IMR-90 (cell line): ENCODE results near the gene VOPP1. TPM values are rescaled to one million over a fixed set of nuclear protein-coding genes. Genes with fewer than 3 reads are reported as not detected.

ENCODE experiments used
- ATAC-seq: fragments of 200-7000 bp; cut with Tn5 transposase; 2 replicates; pipeline ENCODE4 v1.9.1; 2020; ENCODE audit warnings: low read depth, mild to moderate bottlenecking, moderate library complexity
- BruUV-seq: library from RNA; stranded (reverse); fragments of 400-500 nt; replicated peaks from 2 replicates; lab custom pipeline; 2021; lab: Mats Ljungman, UMichigan
- CTCF ChIA-PET: fragments of 300-600 bp; formaldehyde crosslinking; extraction: SDS; loops from one replicate; lab custom pipeline; 2021; ENCODE audit warnings: antibody characterized with exemption; lab: Yijun Ruan, JAX
- POLR2A ChIA-PET: fragments of 300-600 bp; sonication (Branson Sonifier 250); formaldehyde crosslinking; loops from one replicate; lab custom pipeline; 2022; ENCODE audit warnings: antibody characterized with exemption; ENCODE audit not compliant: unreplicated experiment; lab: Charles Lee
- DNase-seq: peaks from one replicate; pipeline ENCODE4 v3.0.0; 2013
- H2AFZ ChIP-seq: replicated peaks from 2 replicates; pipeline ENCODE3; 2013; ENCODE audit warnings: low read length, mild to moderate bottlenecking; ENCODE audit not compliant: poor library complexity
- H2AK5ac ChIP-seq: 2 replicates; pipeline ENCODE4 v1.6.1; 2013; ENCODE audit warnings: low read depth, low read length, inconsistent platforms
- H2AK9ac ChIP-seq: replicated peaks from 2 replicates; pipeline ENCODE3; 2013; ENCODE audit warnings: mild to moderate bottlenecking, low read depth, low read length, moderate library complexity; ENCODE audit not compliant: poor library complexity
- H2BK120ac ChIP-seq: 2 replicates; pipeline ENCODE4 v1.6.1; 2013; ENCODE audit warnings: low read depth, low read length, inconsistent platforms
- H2BK15ac ChIP-seq: 3 replicates; pipeline ENCODE4 v1.6.1; 2013; ENCODE audit warnings: low read depth, low read length, inconsistent platforms
- H2BK20ac ChIP-seq: 2 replicates; pipeline ENCODE4 v1.6.1; 2013; ENCODE audit warnings: low read depth, mild to moderate bottlenecking, inconsistent platforms, low read length, moderate library complexity
- H2BK5ac ChIP-seq: 2 replicates; pipeline ENCODE4 v1.6.1; 2013; ENCODE audit warnings: mild to moderate bottlenecking, low read depth, low read length, inconsistent platforms; ENCODE audit not compliant: poor library complexity, severe bottlenecking
- H3K14ac ChIP-seq: replicated peaks from 2 replicates; pipeline ENCODE4 v1.6.1; 2013; ENCODE audit warnings: low read depth, low read length, inconsistent platforms
- H3K18ac ChIP-seq: 2 replicates; pipeline ENCODE4 v1.6.1; 2013; ENCODE audit warnings: low read depth, low read length, control low read depth
- H3K23ac ChIP-seq: 2 replicates; pipeline ENCODE4 v1.6.1; 2013; ENCODE audit warnings: low read depth, low read length, inconsistent platforms
- H3K27ac ChIP-seq: 2 replicates; pipeline ENCODE4 v1.5.1; 2013; ENCODE audit warnings: mild to moderate bottlenecking, control low read depth, low read length; ENCODE audit not compliant: insufficient read depth
- H3K27me3 ChIP-seq: 2 replicates; pipeline ENCODE4 v1.6.1; 2013; ENCODE audit warnings: low read length; ENCODE audit not compliant: control insufficient read depth, insufficient read depth
- H3K36me3 ChIP-seq: 2 replicates; pipeline ENCODE4 v1.6.1; 2013; ENCODE audit warnings: low read length, mixed read lengths; ENCODE audit not compliant: control insufficient read depth, insufficient read depth
- H3K4ac ChIP-seq: 2 replicates; pipeline ENCODE4 v1.6.1; 2013; ENCODE audit warnings: low read depth, low read length, inconsistent platforms
- H3K4me1 ChIP-seq: 2 replicates; pipeline ENCODE4 v1.6.1; 2013; ENCODE audit warnings: low read length, mixed read lengths; ENCODE audit not compliant: control insufficient read depth, insufficient read depth
- H3K4me2 ChIP-seq: 2 replicates; pipeline ENCODE4 v1.6.1; 2013; ENCODE audit warnings: low read depth, mild to moderate bottlenecking, control low read depth, low read length, moderate library complexity
- H3K4me3 ChIP-seq: 2 replicates; pipeline ENCODE4 v1.5.1; 2013; ENCODE audit warnings: low read depth, mild to moderate bottlenecking, control low read depth, low read length, moderate library complexity; ENCODE audit not compliant: insufficient read depth
- H3K56ac ChIP-seq: 2 replicates; pipeline ENCODE4 v1.6.1; 2013; ENCODE audit warnings: low read length, inconsistent platforms; ENCODE audit not compliant: insufficient read depth; ENCODE audit errors: extremely low read depth
- H3K79me1 ChIP-seq, 2 experiments: 2 replicates each; pipeline ENCODE4 v1.6.1; 2013; ENCODE audit warnings: low read length in 2 of 2, inconsistent platforms in 1 of 2, low read depth in 1 of 2
- H3K9ac ChIP-seq: 2 replicates; pipeline ENCODE4 v1.6.1; 2013; ENCODE audit warnings: low read depth, low read length, control low read depth
- H3K9me1 ChIP-seq: 2 replicates; pipeline ENCODE4 v1.6.1; 2013; ENCODE audit warnings: low read length, inconsistent platforms; ENCODE audit not compliant: insufficient read depth
- H3K9me3 ChIP-seq: 2 replicates; pipeline ENCODE4 v1.6.1; 2013; ENCODE audit warnings: low read length; ENCODE audit not compliant: control insufficient read depth, insufficient read depth
- H4K20me1 ChIP-seq: 2 replicates; pipeline ENCODE4 v1.6.1; 2013; ENCODE audit warnings: low read length, inconsistent platforms; ENCODE audit not compliant: insufficient read depth
- H4K5ac ChIP-seq: 2 replicates; pipeline ENCODE4 v1.6.1; 2013; ENCODE audit warnings: mild to moderate bottlenecking, low read depth, low read length, control low read depth
- H4K8ac ChIP-seq, 2 experiments: 2 replicates each; pipeline ENCODE4 v1.6.1; 2013; ENCODE audit warnings: low read depth in 2 of 2, low read length in 2 of 2, control low read depth in 1 of 2, inconsistent platforms in 1 of 2
- H4K91ac ChIP-seq: 2 replicates; pipeline ENCODE4 v1.6.1; 2013; ENCODE audit warnings: low read depth, low read length, inconsistent platforms; ENCODE audit not compliant: insufficient read depth
- BHLHE40 ChIP-seq: fragments of 150-350 bp; IDR thresholded peaks from 2 replicates; pipeline ENCODE4 v1.6.1; 2016; ENCODE audit warnings: mild to moderate bottlenecking, low read depth, low read length
- CEBPB ChIP-seq: IDR thresholded peaks from 2 replicates; pipeline ENCODE4 v1.6.1; 2012; ENCODE audit warnings: low read depth, low read length, improper control_type of control experiment
- CHD1 ChIP-seq: IDR thresholded peaks from 2 replicates; pipeline ENCODE4 v1.6.1; 2012; ENCODE audit warnings: low read depth, low read length, improper control_type of control experiment
- CTCF ChIP-seq: conservative IDR thresholded peaks from 2 replicates; pipeline ENCODE4 v1.5.1; 2012; ENCODE audit warnings: mild to moderate bottlenecking, low read depth, low read length, improper control_type of control experiment
- ELK1 ChIP-seq: fragments of 150-350 bp; IDR thresholded peaks from 2 replicates; pipeline ENCODE4 v1.6.1; 2016; ENCODE audit warnings: low read depth, mild to moderate bottlenecking, low read length, moderate library complexity, borderline replicate concordance
- FOS ChIP-seq: fragments of 150-350 bp; IDR thresholded peaks from 2 replicates; pipeline ENCODE4 v1.6.1; 2016; ENCODE audit warnings: low read depth, low read length
- MAFK ChIP-seq: IDR thresholded peaks from 2 replicates; pipeline ENCODE4 v1.6.1; 2012; ENCODE audit warnings: low read depth, low read length, improper control_type of control experiment
- MAZ ChIP-seq: IDR thresholded peaks from 2 replicates; pipeline ENCODE4 v1.6.1; 2012; ENCODE audit warnings: low read depth, mild to moderate bottlenecking, low read length, improper control_type of control experiment, moderate library complexity, borderline replicate concordance
- MXI1 ChIP-seq: IDR thresholded peaks from 2 replicates; pipeline ENCODE4 v1.6.1; 2012; ENCODE audit warnings: low read depth, mild to moderate bottlenecking, low read length, moderate library complexity, borderline replicate concordance
- NFE2L2 ChIP-seq: fragments of 150-350 bp; IDR thresholded peaks from 2 replicates; pipeline ENCODE4 v1.6.1; 2016; ENCODE audit warnings: low read depth, mild to moderate bottlenecking, low read length
- POLR2A ChIP-seq: IDR thresholded peaks from 2 replicates; pipeline ENCODE4 v1.6.1; 2012; ENCODE audit warnings: mild to moderate bottlenecking, low read depth, low read length
- RAD21 ChIP-seq: IDR thresholded peaks from 2 replicates; pipeline ENCODE4 v1.6.1; 2012; ENCODE audit warnings: low read length, improper control_type of control experiment
- RCOR1 ChIP-seq: IDR thresholded peaks from 2 replicates; pipeline ENCODE4 v1.6.1; 2012; ENCODE audit warnings: mild to moderate bottlenecking, low read length, improper control_type of control experiment; ENCODE audit not compliant: insufficient replicate concordance
- RFX5 ChIP-seq: IDR thresholded peaks from 2 replicates; pipeline ENCODE4 v1.8.0; 2012; ENCODE audit warnings: low read depth, mild to moderate bottlenecking, low read length, moderate library complexity
- SMC3 ChIP-seq: fragments of 150-350 bp; IDR thresholded peaks from 2 replicates; pipeline ENCODE4 v1.6.1; 2016; ENCODE audit warnings: low read depth, mild to moderate bottlenecking, antibody characterized with exemption, low read length, moderate library complexity
- USF2 ChIP-seq: fragments of 150-350 bp; IDR thresholded peaks from 2 replicates; pipeline ENCODE4 v1.6.1; 2017; ENCODE audit warnings: mild to moderate bottlenecking, antibody characterized with exemption, low read length, low read depth
- WGBS, 2 experiments: methylation state at CpG; one replicate each; pipeline versions ENCODE4 v1.1.5 to v1.1.7; 2013; ENCODE audit warnings: missing lambda C conversion rate in 2 of 2; ENCODE audit not compliant: insufficient read length in 1 of 2; ENCODE audit errors: extremely low coverage in 2 of 2; 5-methylcytosine and 5-hydroxymethylcytosine counted together
- dilution Hi-C: fragments of 300-500 bp; cut with HindIII; formaldehyde crosslinking; loops from one replicate; pipeline ENCODE4 v1.14.3; 2018; ENCODE audit warnings: low sequenced_read_pairs; ENCODE audit not compliant: unreplicated experiment
- in situ Hi-C: fragments of 300-500 bp; cut with MboI; formaldehyde crosslinking; loops from 3 replicates; pipeline ENCODE4 v1.14.3; 2019; ENCODE audit warnings: low sequenced_read_pairs, inconsistent platforms, mixed read lengths
- intact Hi-C: fragments of 100-400 bp; cut with micrococcal nuclease; formaldehyde crosslinking; loops from 2 replicates; pipeline ENCODE4 v1.10.0; 2022
- polyA plus RNA-seq, 3 experiments: library from polyadenylated mRNA; depleted of rRNA; stranded (reverse); fragments of >200 nt; gene quantifications; 2 replicates each; pipeline ENCODE4 v1.2.3, GENCODE V29; 2012; ENCODE audit warnings: low replicate concordance in 1 of 3
- total RNA-seq: library from RNA; depleted of rRNA; stranded (reverse); fragments of >200 nt; gene quantifications from 2 replicates; pipeline ENCODE4 v1.2.3, GENCODE V29; 2012

The VOPP1 gene
- total and polyA plus RNA-seq, 2 of the 4 experiments (the other 2 are of a cell fraction) = 60.2 to 94.5 TPM

GRCh38 chr7:55498142-55498541 lies 74.2 kb downstream of the VOPP1 start:
- no peak overlapping the region for H3K56ac ChIP-seq
- no peak overlapping the region for H3K4me2 ChIP-seq
- no CpG with 5 or more reads among the region's 7 CpGs for WGBS, 2 experiments
- H3K79me1 ChIP-seq = peaks cover 39 to 85% of the 10 kb centered on the region in 2 experiments
- H3K23ac ChIP-seq = no peak overlapping the region
- H2AFZ ChIP-seq = no peak overlapping the region
- H3K9me3 ChIP-seq = no peaks in the 10 kb centered on the region
- H3K4ac ChIP-seq = no peak overlapping the region
- H2BK120ac ChIP-seq = no peak overlapping the region
- no peak overlapping the region for H4K5ac ChIP-seq
- H3K9ac ChIP-seq = no peak overlapping the region
- H2BK5ac ChIP-seq = no peak overlapping the region
- intact Hi-C loops (no loop called here), in situ Hi-C loops (no loop called here), dilution Hi-C loops (no loop called here)
- H2BK20ac ChIP-seq = no peak overlapping the region
- H3K14ac ChIP-seq = no peak overlapping the region
- H4K20me1 ChIP-seq = peaks cover 25% of the 10 kb centered on the region
- H4K8ac ChIP-seq = no peak overlapping the region
- no peak overlapping the region for H2AK5ac ChIP-seq
- no peak overlapping the region for H2AK9ac ChIP-seq
- TF ChIP-seq USF2 (no peak), MAFK (no peak), BHLHE40 (no peak), MXI1 (no peak), CTCF (no peak), RCOR1 (no peak), RFX5 (no peak), MAZ (no peak), NFE2L2 (no peak), CEBPB (no peak), CHD1 (no peak), POLR2A (no peak), FOS (no peak), ELK1 (no peak), SMC3 (no peak), RAD21 (no peak)
- ChIA-PET CTCF (no interaction called here), POLR2A (no interaction called here)
- H4K91ac ChIP-seq = no peak overlapping the region
- DNase-seq = no peak
- no peaks in the 10 kb centered on the region for H3K27me3 ChIP-seq
- no TSS peak for BruUV-seq
- H3K18ac ChIP-seq = no peak overlapping the region
- H2BK15ac ChIP-seq = no peak overlapping the region
- H3K4me1 ChIP-seq = peaks cover 1% of the 10 kb centered on the region; the same call in 1 of the 2 replicates
- no peak for ATAC-seq
- no peak overlapping the region for H3K4me3 ChIP-seq
- peaks cover 18% of the 10 kb centered on the region for H3K36me3 ChIP-seq
- peaks cover 4% of the 10 kb centered on the region; the same call in 1 of the 2 replicates for H3K9me1 ChIP-seq
- no peak overlapping the region for H3K27ac ChIP-seq
